HG03378 (cell line): ENCODE measurements around the gene SCAF8.
"Not testable (repeated sequence)": the region's sequence is repeated elsewhere in the genome, so short reads cannot be mapped to it uniquely, and the experiment has no call there.

Experiments
- ATAC-seq: cut with Tn5 transposase; IDR thresholded peaks from one replicate; pipeline ENCODE4 v1.9.1; 2021; ENCODE audit warnings: mild to moderate bottlenecking, moderate library complexity; ENCODE audit not compliant: unreplicated experiment

SCAF8 gene

GRCh38 chr6:154773610-154774089, 40.4 kb downstream of the SCAF8 start:
- ATAC-seq, result peak; percentile 96

- ATAC-seq, result not testable (repeated sequence)
Observed at GRCh38 chr6:154779157-154779556, 45.9 kb downstream of the SCAF8 start.

- no peak for ATAC-seq
Observed at GRCh38 chr6:154782193-154782592, 49.0 kb downstream of the SCAF8 start.

- ATAC-seq, result peak; percentile 73
Observed at GRCh38 chr6:154783229-154783628, 50.0 kb downstream of the SCAF8 start.

GRCh38 chr6:154785075-154785474, 51.9 kb downstream of the SCAF8 start:
- ATAC-seq, result no peak

- no peak for ATAC-seq
Observed at GRCh38 chr6:154786144-154786868, 53.1 kb downstream of the SCAF8 start.

GRCh38 chr6:154791556-154792317, 58.5 kb downstream of the SCAF8 start:
- ATAC-seq, result no peak

- no peak for ATAC-seq
Observed at GRCh38 chr6:154792325-154792724, 59.1 kb downstream of the SCAF8 start.

GRCh38 chr6:154792761-154793160, 59.5 kb downstream of the SCAF8 start:
- no peak for ATAC-seq

GRCh38 chr6:154796484-154796883, 63.3 kb downstream of the SCAF8 start:
- ATAC-seq, result no peak

GRCh38 chr6:154797857-154798256, 64.6 kb downstream of the SCAF8 start:
- ATAC-seq, result no peak

- no peak for ATAC-seq
Observed at GRCh38 chr6:154800338-154800737, 67.1 kb downstream of the SCAF8 start.

GRCh38 chr6:154805288-154805911, 72.2 kb downstream of the SCAF8 start:
- ATAC-seq, result no peak

GRCh38 chr6:154806804-154807203, 73.6 kb downstream of the SCAF8 start:
- no peak for ATAC-seq

- ATAC-seq, result not testable (repeated sequence)
Observed at GRCh38 chr6:154811663-154812062, 78.4 kb downstream of the SCAF8 start.

GRCh38 chr6:154814063-154814462, 80.8 kb downstream of the SCAF8 start:
- ATAC-seq, result peak; percentile 80

GRCh38 chr6:154815938-154816820, 83.0 kb downstream of the SCAF8 start:
- ATAC-seq, result no peak

GRCh38 chr6:154821099-154821498, 87.9 kb downstream of the SCAF8 start:
- no peak for ATAC-seq

- no peak for ATAC-seq
Observed at GRCh38 chr6:154821638-154822037, 88.4 kb downstream of the SCAF8 start.

GRCh38 chr6:154822947-154823558, 89.8 kb downstream of the SCAF8 start:
- ATAC-seq, result no peak
